ENCODE results near the gene FOSB. TPM values are rescaled to one million over a fixed set of nuclear protein-coding genes. Genes with fewer than 3 reads are reported as not detected.

Gene FOSB
- total and polyA plus RNA-seq, 7 experiments from 2014 or later: 2.1 to 1,925 (median 19.3) TPM

DNA sequence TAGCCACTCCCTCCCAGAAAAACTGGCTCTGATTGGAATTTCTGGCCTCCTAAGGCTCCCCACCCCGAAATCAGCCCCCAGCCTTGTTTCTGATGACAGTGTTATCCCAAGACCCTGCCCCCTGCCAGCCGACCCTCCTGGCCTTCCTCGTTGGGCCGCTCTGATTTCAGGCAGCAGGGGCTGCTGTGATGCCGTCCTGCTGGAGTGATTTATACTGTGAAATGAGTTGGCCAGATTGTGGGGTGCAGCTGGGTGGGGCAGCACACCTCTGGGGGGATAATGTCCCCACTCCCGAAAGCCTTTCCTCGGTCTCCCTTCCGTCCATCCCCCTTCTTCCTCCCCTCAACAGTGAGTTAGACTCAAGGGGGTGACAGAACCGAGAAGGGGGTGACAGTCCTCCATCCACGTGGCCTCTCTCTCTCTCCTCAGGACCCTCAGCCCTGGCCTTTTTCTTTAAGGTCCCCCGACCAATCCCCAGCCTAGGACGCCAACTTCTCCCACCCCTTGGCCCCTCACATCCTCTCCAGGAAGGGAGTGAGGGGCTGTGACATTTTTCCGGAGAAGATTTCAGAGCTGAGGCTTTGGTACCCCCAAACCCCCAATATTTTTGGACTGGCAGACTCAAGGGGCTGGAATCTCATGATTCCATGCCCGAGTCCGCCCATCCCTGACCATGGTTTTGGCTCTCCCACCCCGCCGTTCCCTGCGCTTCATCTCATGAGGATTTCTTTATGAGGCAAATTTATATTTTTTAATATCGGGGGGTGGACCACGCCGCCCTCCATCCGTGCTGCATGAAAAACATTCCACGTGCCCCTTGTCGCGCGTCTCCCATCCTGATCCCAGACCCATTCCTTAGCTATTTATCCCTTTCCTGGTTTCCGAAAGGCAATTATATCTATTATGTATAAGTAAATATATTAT, 6.1 kb downstream of the FOSB start:
- POLR2A ChIA-PET: interaction anchor here (1.6 kb wide), 1 partner anchor 25 kb away, joined by 4 read pairs; no protein-coding TSS in a partner anchor
- Histone ChIP-seq H3K27me3 (ENCODE audit: control insufficient read depth in 2 of 2, insufficient read depth in 2 of 2, low read length in 2 of 2) (no peaks in the 10 kb centered on the region), H3K9me3 (ENCODE audit: control insufficient read depth in 2 of 3, low read length in 3 of 3) (no peaks in the 10 kb centered on the region), H3K4me1 (ENCODE audit: control insufficient read depth in 2 of 2, insufficient read depth in 2 of 2, low read length in 2 of 2) (peaks cover 13 to 22% of the 10 kb centered on the region in 2 donors), H3K36me3 (ENCODE audit: control insufficient read depth in 2 of 3, insufficient read depth in 3 of 3, low read length in 3 of 3) (peaks cover 0 to 1% (median 0%) of the 10 kb centered on the region in 3 experiments), H3K27ac (ENCODE audit: low read depth, low read length) (no peak overlapping the region), H3K4me3 (ENCODE audit: low read length) (no peak overlapping the region)
- DNase-seq: peak in 2 of 9 donors; percentile 49 to 61
- Mint-ChIP-seq H3K4me1 (peaks cover 28 to 73% (median 37%) of the 10 kb centered on the region in 7 donors), H3K4me3 (peak overlapping the region in 4 of 10 donors; percentile 21 to 96 (median 36)), H3K36me3 (peaks cover 0 to 1% (median 0%) of the 10 kb centered on the region in 5 donors), H3K9me3 (peaks cover 0 to 82% (median 0%) of the 10 kb centered on the region in 11 donors), H3K27ac (peak overlapping the region in 5 of 9 donors; percentile 14 to 92 (median 54)), H3K27me3 (peaks cover 9 to 65% (median 23%) of the 10 kb centered on the region in 5 donors)
- intact Hi-C loops (cut with micrococcal nuclease): no loop called here
- CTCF ChIA-PET: interaction anchor here (0.6 to 9.4 kb wide), 3 partner anchors 34 to 45 kb away, joined by 3 to 217 read pairs (median 6); no protein-coding TSS in a partner anchor
- ATAC-seq: no peak

DNA sequence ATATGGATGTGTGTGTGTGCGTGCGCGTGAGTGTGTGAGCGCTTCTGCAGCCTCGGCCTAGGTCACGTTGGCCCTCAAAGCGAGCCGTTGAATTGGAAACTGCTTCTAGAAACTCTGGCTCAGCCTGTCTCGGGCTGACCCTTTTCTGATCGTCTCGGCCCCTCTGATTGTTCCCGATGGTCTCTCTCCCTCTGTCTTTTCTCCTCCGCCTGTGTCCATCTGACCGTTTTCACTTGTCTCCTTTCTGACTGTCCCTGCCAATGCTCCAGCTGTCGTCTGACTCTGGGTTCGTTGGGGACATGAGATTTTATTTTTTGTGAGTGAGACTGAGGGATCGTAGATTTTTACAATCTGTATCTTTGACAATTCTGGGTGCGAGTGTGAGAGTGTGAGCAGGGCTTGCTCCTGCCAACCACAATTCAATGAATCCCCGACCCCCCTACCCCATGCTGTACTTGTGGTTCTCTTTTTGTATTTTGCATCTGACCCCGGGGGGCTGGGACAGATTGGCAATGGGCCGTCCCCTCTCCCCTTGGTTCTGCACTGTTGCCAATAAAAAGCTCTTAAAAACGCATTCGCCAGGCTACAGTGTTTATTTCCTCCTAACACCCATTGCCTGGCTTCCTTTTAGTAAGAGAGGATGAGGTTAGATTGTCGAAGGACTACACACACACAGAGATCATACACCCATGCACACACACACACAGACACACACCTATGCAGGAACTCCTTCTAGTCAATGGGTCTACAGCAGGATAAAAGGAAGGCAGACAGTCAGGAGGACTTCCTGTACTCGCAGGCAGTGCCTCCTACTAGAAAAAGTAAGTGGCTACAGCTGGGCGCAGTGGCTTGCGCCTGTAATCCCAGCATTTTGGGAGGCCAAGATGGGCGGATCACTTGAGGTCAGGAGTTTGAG, 7.1 kb downstream of the FOSB start:
- Histone ChIP-seq H3K4me3 (ENCODE audit: low read length) (no peak overlapping the region), H3K27me3 (ENCODE audit: control insufficient read depth in 2 of 2, insufficient read depth in 2 of 2, low read length in 2 of 2) (no peaks in the 10 kb centered on the region), H3K27ac (ENCODE audit: low read depth, low read length) (no peak overlapping the region), H3K9me3 (ENCODE audit: control insufficient read depth in 2 of 3, low read length in 3 of 3) (no peaks in the 10 kb centered on the region), H3K4me1 (ENCODE audit: control insufficient read depth in 2 of 2, insufficient read depth in 2 of 2, low read length in 2 of 2) (peaks cover 12 to 19% of the 10 kb centered on the region in 2 donors), H3K36me3 (ENCODE audit: control insufficient read depth in 2 of 3, insufficient read depth in 3 of 3, low read length in 3 of 3) (no peaks in the 10 kb centered on the region)
- Mint-ChIP-seq H3K36me3 (peaks cover 0 to 1% (median 0%) of the 10 kb centered on the region in 5 donors), H3K27ac (peak overlapping the region in 6 of 9 donors; percentile 32 to 92 (median 58)), H3K4me3 (peak overlapping the region in 5 of 10 donors; percentile 11 to 96 (median 33)), H3K27me3 (peaks cover 9 to 65% (median 23%) of the 10 kb centered on the region in 5 donors), H3K9me3 (peaks cover 0 to 79% (median 0%) of the 10 kb centered on the region in 11 donors), H3K4me1 (peaks cover 28 to 73% (median 39%) of the 10 kb centered on the region in 7 donors)
- ATAC-seq (peak; percentile 25), DNase-seq (peak in 2 of 9 donors; percentile 47 to 61)
- CTCF ChIA-PET: interaction anchor here (0.7 to 9.4 kb wide), 3 partner anchors 30 to 169 kb away, joined by 3 to 217 read pairs (median 3); no protein-coding TSS in a partner anchor
- intact Hi-C loops (cut with micrococcal nuclease): loop anchor here in 1 of 2 donors (5.0 kb wide), 1 partner anchor 728 kb away; the partner anchor contains the start of gene BCL3
- POLR2A ChIA-PET: interaction anchor here (1.6 kb wide), 1 partner anchor 26 kb away, joined by 4 read pairs; no protein-coding TSS in a partner anchor

DNA sequence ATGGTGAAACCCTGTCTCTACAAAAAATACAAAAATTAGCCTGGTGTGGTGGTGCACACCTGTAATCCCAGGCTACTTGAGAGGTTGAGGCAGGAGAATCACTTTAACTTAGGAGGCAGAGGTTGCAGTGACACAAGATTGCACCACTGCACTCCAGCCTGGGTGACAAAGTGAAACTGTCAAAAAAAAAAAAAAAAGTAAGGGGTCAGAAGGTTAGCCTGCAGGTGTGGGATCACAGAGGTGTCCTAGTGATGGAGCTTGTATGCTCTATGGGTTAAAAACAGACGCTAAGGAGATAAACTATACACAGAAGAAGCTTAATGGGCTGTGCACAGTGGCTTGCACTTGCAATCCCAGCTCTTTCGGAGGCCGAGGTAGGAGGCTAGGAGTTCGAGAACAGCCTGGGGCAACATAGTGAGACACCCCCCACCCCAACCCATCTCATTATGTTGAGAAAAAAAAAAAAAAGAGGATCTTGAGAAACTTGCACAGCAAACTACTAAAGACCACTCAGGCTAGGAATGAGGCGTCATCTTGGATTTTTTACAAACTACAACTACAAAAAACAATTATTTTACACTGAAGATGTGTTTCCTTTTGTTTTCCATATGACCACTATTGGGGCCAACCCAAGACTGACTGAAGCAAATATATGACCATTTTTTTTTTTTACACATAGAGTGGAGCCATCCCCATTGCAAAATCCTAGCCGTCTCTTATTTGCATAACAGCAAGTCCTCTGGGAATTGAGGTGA, 7.9 kb downstream of the FOSB start:
- Histone ChIP-seq H3K4me3 (ENCODE audit: low read length) (no peak overlapping the region), H3K27me3 (ENCODE audit: control insufficient read depth in 2 of 2, insufficient read depth in 2 of 2, low read length in 2 of 2) (no peaks in the 10 kb centered on the region), H3K9me3 (ENCODE audit: control insufficient read depth in 2 of 3, low read length in 3 of 3) (no peaks in the 10 kb centered on the region), H3K27ac (ENCODE audit: low read depth, low read length) (no peak overlapping the region), H3K4me1 (ENCODE audit: control insufficient read depth in 2 of 2, insufficient read depth in 2 of 2, low read length in 2 of 2) (peaks cover 7 to 11% of the 10 kb centered on the region in 2 donors), H3K36me3 (ENCODE audit: control insufficient read depth in 2 of 3, insufficient read depth in 3 of 3, low read length in 3 of 3) (no peaks in the 10 kb centered on the region)
- ATAC-seq (peak; percentile 19), DNase-seq (peak in 1 of 9 donors; percentile 67)
- Mint-ChIP-seq H3K4me1 (peaks cover 28 to 64% (median 39%) of the 10 kb centered on the region in 7 donors), H3K27ac (peak overlapping the region in 5 of 9 donors; percentile 32 to 92 (median 54)), H3K9me3 (peaks cover 0 to 71% (median 0%) of the 10 kb centered on the region in 11 donors), H3K36me3 (peaks cover 0 to 1% (median 0%) of the 10 kb centered on the region in 5 donors), H3K4me3 (peak overlapping the region in 1 of 10 donors; percentile 96), H3K27me3 (peaks cover 9 to 63% (median 23%) of the 10 kb centered on the region in 5 donors)
- intact Hi-C loops (cut with micrococcal nuclease): loop anchor here in 1 of 2 donors (5.0 kb wide), 1 partner anchor 728 kb away; the partner anchor contains the start of gene BCL3
- ChIA-PET POLR2A (interaction anchor here (1.4 kb wide), 1 partner anchor 36 kb away, joined by 6 read pairs; no protein-coding TSS in a partner anchor), CTCF (interaction anchor here (0.6 to 9.4 kb wide), 6 partner anchors 8 to 168 kb away, joined by 3 to 217 read pairs (median 4); partner anchors contain the start of gene FOSB)

GRCh38 chr19:45476304-45476703, 8.5 kb downstream of the FOSB start:
- peaks cover 0 to 1% (median 0%) of the 10 kb centered on the region in 5 donors for H3K36me3 Mint-ChIP-seq
- ChIA-PET CTCF (interaction anchor here (1.0 to 9.4 kb wide), 4 partner anchors 9 to 37 kb away, joined by 4 to 217 read pairs (median 6); partner anchors contain the start of gene FOSB), POLR2A (interaction anchor here (1.4 kb wide), 1 partner anchor 37 kb away, joined by 6 read pairs; no protein-coding TSS in a partner anchor)
- ATAC-seq: peak; percentile 3
- peak in 1 of 9 donors; percentile 50 for DNase-seq
- H3K4me3 Mint-ChIP-seq: peak overlapping the region in 4 of 10 donors; percentile 18 to 96 (median 43)
- Histone ChIP-seq H3K27me3 (ENCODE audit: control insufficient read depth in 2 of 2, insufficient read depth in 2 of 2, low read length in 2 of 2) (no peaks in the 10 kb centered on the region), H3K9me3 (ENCODE audit: control insufficient read depth in 2 of 3, low read length in 3 of 3) (no peaks in the 10 kb centered on the region), H3K27ac (ENCODE audit: low read depth, low read length) (no peak overlapping the region), H3K4me3 (ENCODE audit: low read length) (no peak overlapping the region), H3K36me3 (ENCODE audit: control insufficient read depth in 2 of 3, insufficient read depth in 3 of 3, low read length in 3 of 3) (no peaks in the 10 kb centered on the region), H3K4me1 (ENCODE audit: control insufficient read depth in 2 of 2, insufficient read depth in 2 of 2, low read length in 2 of 2) (peaks cover 7 to 11% of the 10 kb centered on the region in 2 donors)
- peaks cover 28 to 61% (median 39%) of the 10 kb centered on the region in 7 donors for H3K4me1 Mint-ChIP-seq
- H3K27ac Mint-ChIP-seq: peak overlapping the region in 3 of 9 donors; percentile 34 to 92 (median 49)
- intact Hi-C loops (cut with micrococcal nuclease): loop anchor here in 1 of 2 donors (5.0 kb wide), 1 partner anchor 729 kb away; the partner anchor contains the start of gene BCL3
- peaks cover 0 to 67% (median 0%) of the 10 kb centered on the region in 11 donors for H3K9me3 Mint-ChIP-seq
- H3K27me3 Mint-ChIP-seq: peaks cover 9 to 59% (median 23%) of the 10 kb centered on the region in 5 donors

- no peaks in the 10 kb centered on the region for H3K9me3 ChIP-seq (ENCODE audit: control insufficient read depth in 2 of 3, low read length in 3 of 3)
- peaks cover 4 to 50% (median 15%) of the 10 kb centered on the region in 5 donors for H3K27me3 Mint-ChIP-seq
- ChIA-PET CTCF (interaction anchor here (0.6 to 9.4 kb wide), 6 partner anchors 8 to 37 kb away, joined by 3 to 217 read pairs (median 6); partner anchors contain the start of gene FOSB), POLR2A (interaction anchor here (0.9 to 2.3 kb wide), 3 partner anchors 9 to 71 kb away, joined by 5 to 50 read pairs (median 6); partner anchors contain the start of gene FOSB)
- peak in 1 of 9 donors; percentile 49 for DNase-seq
- H3K4me3 ChIP-seq (ENCODE audit: low read length): no peak overlapping the region
- H3K27ac ChIP-seq (ENCODE audit: low read depth, low read length): no peak overlapping the region
- peaks cover 0 to 1% (median 0%) of the 10 kb centered on the region in 5 donors for H3K36me3 Mint-ChIP-seq
- peak overlapping the region in 8 of 9 donors; percentile 32 to 99 (median 76) for H3K27ac Mint-ChIP-seq
- no peak for ATAC-seq
- intact Hi-C loops (cut with micrococcal nuclease): loop anchor here in 1 of 2 donors (5.0 kb wide), 1 partner anchor 730 kb away; the partner anchor contains the start of gene BCL3
- H3K4me3 Mint-ChIP-seq: peak overlapping the region; percentile 18 to 96 (median 64)
- peaks cover 0 to 64% (median 0%) of the 10 kb centered on the region in 11 donors for H3K9me3 Mint-ChIP-seq
- H3K36me3 ChIP-seq (ENCODE audit: control insufficient read depth in 2 of 3, insufficient read depth in 3 of 3, low read length in 3 of 3): no peaks in the 10 kb centered on the region
- H3K4me1 Mint-ChIP-seq: peaks cover 28 to 53% (median 36%) of the 10 kb centered on the region in 7 donors
- H3K27me3 ChIP-seq (ENCODE audit: control insufficient read depth in 2 of 2, insufficient read depth in 2 of 2, low read length in 2 of 2): no peaks in the 10 kb centered on the region
- H3K4me1 ChIP-seq (ENCODE audit: control insufficient read depth in 2 of 2, insufficient read depth in 2 of 2, low read length in 2 of 2): peaks cover 7 to 11% of the 10 kb centered on the region in 2 donors
Observed at GRCh38 chr19:45477186-45477585, 9.4 kb downstream of the FOSB start.
